OCI-LY1 (cell line): Measurements from ENCODE around the gene SPATA33.

ENCODE experiments used
- H2AFZ ChIP-seq: fragments of 200-600 bp; sonication (generic), shearing (Covaris generic); 2 replicates; pipeline ENCODE4 v1.6.0; 2014; ENCODE audit warnings: antibody characterized with exemption, mild to moderate bottlenecking, low read length
- H3F3A ChIP-seq: fragments of 200-600 bp; sonication (generic), shearing (Covaris generic); 2 replicates; pipeline ENCODE4 v1.6.0; 2014; ENCODE audit warnings: mild to moderate bottlenecking, antibody characterized with exemption, low read length, moderate library complexity; ENCODE audit not compliant: insufficient read depth
- H3K27ac ChIP-seq: fragments of 200-600 bp; sonication (generic); 2 replicates; pipeline ENCODE4 v1.5.1; 2014; ENCODE audit warnings: low read length, mixed run types, mild to moderate bottlenecking, low read depth; ENCODE audit not compliant: poor library complexity, severe bottlenecking
- H3K27me3 ChIP-seq: fragments of 200-600 bp; sonication (generic); 2 replicates; pipeline ENCODE4 v1.6.0; 2014; ENCODE audit warnings: antibody characterized with exemption, mild to moderate bottlenecking, low read length, moderate library complexity; ENCODE audit not compliant: insufficient read depth
- H3K36me3 ChIP-seq: fragments of 200-600 bp; sonication (generic); 2 replicates; pipeline ENCODE4 v1.6.1; 2014; ENCODE audit warnings: mild to moderate bottlenecking, antibody characterized with exemption, low read length, moderate library complexity, mixed read lengths; ENCODE audit not compliant: insufficient read depth
- H3K4me1 ChIP-seq: fragments of 200-600 bp; sonication (generic); 2 replicates; pipeline ENCODE4 v1.5.1; 2014; ENCODE audit warnings: mild to moderate bottlenecking, low read length, moderate library complexity; ENCODE audit not compliant: insufficient read depth, severe bottlenecking
- H3K4me2 ChIP-seq: fragments of 200-600 bp; sonication (generic), shearing (Covaris generic); 2 replicates; pipeline ENCODE4 v1.6.1; 2014; ENCODE audit warnings: low read length
- H3K4me3 ChIP-seq: fragments of 200-600 bp; sonication (generic); 2 replicates; pipeline ENCODE4 v1.5.1; 2014; ENCODE audit warnings: low read length, low read depth, mild to moderate bottlenecking, mixed read lengths; ENCODE audit not compliant: poor library complexity, severe bottlenecking
- H3K79me2 ChIP-seq: fragments of 200-600 bp; shearing (Covaris generic); 2 replicates; pipeline ENCODE4 v1.6.1; 2016; ENCODE audit warnings: mixed run types, low read length, mixed read lengths; ENCODE audit not compliant: insufficient read depth
- H3K9ac ChIP-seq: fragments of 200-600 bp; sonication (generic), shearing (Covaris generic); 2 replicates; pipeline ENCODE4 v1.6.1; 2014; ENCODE audit warnings: mild to moderate bottlenecking, low read length, mixed read lengths
- H3K9me2 ChIP-seq: fragments of 200-600 bp; sonication (generic), shearing (Covaris generic); 2 replicates; pipeline ENCODE4 v1.6.1; 2014; ENCODE audit warnings: low read depth, mild to moderate bottlenecking, low read length, mixed read lengths
- H3K9me3 ChIP-seq: fragments of 200-600 bp; shearing (Covaris generic); 2 replicates; pipeline ENCODE4 v1.6.1; 2014; ENCODE audit warnings: low read length, mixed read lengths
- H4K20me1 ChIP-seq: fragments of 200-600 bp; sonication (generic), shearing (Covaris generic); 2 replicates; pipeline ENCODE4 v1.6.0; 2016; ENCODE audit warnings: mild to moderate bottlenecking, low read length; ENCODE audit not compliant: insufficient read depth
- EZH2 ChIP-seq: fragments of 200-600 bp; sonication (generic), shearing (Covaris generic); IDR thresholded peaks from 2 replicates; pipeline ENCODE4 v1.8.0; 2017; ENCODE audit warnings: borderline replicate concordance, mixed run types, mild to moderate bottlenecking, antibody characterized with exemption, low read length, moderate library complexity, mixed read lengths
- TF ChIP-seq, protein P1 (sequence below): fragments of 200-600 bp; sonication (generic), shearing (Covaris generic); IDR thresholded peaks from 2 replicates; pipeline ENCODE4 v1.5.1; 2017; ENCODE audit warnings: mild to moderate bottlenecking, antibody characterized with exemption, low read length, moderate library complexity, mixed read lengths

Gene SPATA33

DNA sequence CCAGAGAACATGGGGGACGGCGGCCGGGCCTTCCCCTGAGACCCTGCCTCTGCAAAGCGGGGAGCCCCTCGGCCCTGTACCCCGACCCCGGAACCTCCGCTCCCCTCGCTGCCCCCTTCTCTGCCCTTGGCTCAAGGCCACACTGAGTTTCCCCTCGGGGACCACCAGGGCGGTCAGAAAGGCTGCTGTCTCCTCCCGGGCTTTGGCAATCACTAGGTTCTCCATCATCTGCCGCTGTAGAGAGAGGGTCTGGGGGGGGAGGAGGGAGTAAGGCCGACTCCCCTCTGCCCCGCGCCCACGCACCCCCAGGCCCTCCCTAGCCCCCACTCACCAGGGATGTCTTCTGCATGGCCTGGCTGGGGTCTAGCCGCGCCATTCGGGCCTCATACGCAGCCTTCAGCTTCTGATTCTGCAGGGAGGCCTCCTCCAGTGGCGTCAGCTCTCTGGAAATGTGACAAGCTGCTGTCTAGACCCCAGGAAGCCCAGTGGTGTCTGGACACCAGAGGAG is 54.7 kb downstream of the SPATA33 start:
- H4K20me1 ChIP-seq = no peaks in the 10 kb centered on the region
- H3K9ac ChIP-seq = peak overlapping the region; percentile 98
- H2AFZ ChIP-seq = no peak overlapping the region
- no peak overlapping the region for H3K27ac ChIP-seq
- H3K4me1 ChIP-seq = peaks cover 8% of the 10 kb centered on the region
- no peaks in the 10 kb centered on the region for H3F3A ChIP-seq
- peaks cover 30% of the 10 kb centered on the region for H3K36me3 ChIP-seq
- TF ChIP-seq, protein P1, sequence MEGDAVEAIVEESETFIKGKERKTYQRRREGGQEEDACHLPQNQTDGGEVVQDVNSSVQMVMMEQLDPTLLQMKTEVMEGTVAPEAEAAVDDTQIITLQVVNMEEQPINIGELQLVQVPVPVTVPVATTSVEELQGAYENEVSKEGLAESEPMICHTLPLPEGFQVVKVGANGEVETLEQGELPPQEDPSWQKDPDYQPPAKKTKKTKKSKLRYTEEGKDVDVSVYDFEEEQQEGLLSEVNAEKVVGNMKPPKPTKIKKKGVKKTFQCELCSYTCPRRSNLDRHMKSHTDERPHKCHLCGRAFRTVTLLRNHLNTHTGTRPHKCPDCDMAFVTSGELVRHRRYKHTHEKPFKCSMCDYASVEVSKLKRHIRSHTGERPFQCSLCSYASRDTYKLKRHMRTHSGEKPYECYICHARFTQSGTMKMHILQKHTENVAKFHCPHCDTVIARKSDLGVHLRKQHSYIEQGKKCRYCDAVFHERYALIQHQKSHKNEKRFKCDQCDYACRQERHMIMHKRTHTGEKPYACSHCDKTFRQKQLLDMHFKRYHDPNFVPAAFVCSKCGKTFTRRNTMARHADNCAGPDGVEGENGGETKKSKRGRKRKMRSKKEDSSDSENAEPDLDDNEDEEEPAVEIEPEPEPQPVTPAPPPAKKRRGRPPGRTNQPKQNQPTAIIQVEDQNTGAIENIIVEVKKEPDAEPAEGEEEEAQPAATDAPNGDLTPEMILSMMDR = no peak
- no peak for TF ChIP-seq EZH2
- no peaks in the 10 kb centered on the region for H3K9me2 ChIP-seq
- 0 out of 2 replicates have a peak, but pooled peaks cover 5% of the 10 kb centered on the region for H3K27me3 ChIP-seq
- H3K79me2 ChIP-seq = no peaks in the 10 kb centered on the region
- peak overlapping the region; percentile 99 for H3K4me3 ChIP-seq
- H3K4me2 ChIP-seq = peak overlapping the region; percentile 87
- H3K9me3 ChIP-seq = no peaks in the 10 kb centered on the region

DNA sequence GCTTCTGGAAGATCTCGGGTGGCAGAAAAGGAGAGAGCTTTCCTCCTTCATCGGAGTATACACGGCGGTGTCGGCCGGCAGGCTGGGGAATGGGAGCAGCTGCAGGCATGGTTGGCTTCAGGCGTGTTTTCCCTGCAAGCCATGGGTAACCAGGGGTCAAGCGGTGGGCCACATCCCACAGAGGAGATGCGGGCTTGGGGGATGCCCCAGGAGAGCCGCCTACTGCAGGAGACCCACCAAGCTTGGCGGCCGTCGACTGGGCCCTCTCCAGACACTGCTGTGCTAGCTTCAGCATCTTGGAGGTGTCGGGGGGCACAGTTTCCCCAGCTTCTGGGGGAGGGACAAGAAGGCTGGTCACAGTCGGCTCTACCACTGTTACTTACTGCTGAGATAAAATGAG is 58.9 kb downstream of the SPATA33 start:
- 0 out of 2 replicates have a peak, but pooled peaks cover 2% of the 10 kb centered on the region for H3F3A ChIP-seq
- H3K4me3 ChIP-seq = no peak overlapping the region
- no peaks in the 10 kb centered on the region for H3K9me2 ChIP-seq
- H3K36me3 ChIP-seq = peaks cover 41% of the 10 kb centered on the region
- H3K9ac ChIP-seq = no peak overlapping the region
- H3K9me3 ChIP-seq = no peaks in the 10 kb centered on the region
- no peaks in the 10 kb centered on the region for H3K27me3 ChIP-seq
- H3K4me2 ChIP-seq = no peak overlapping the region
- no peaks in the 10 kb centered on the region for H3K79me2 ChIP-seq
- H3K4me1 ChIP-seq = peaks cover 17% of the 10 kb centered on the region
- no peak overlapping the region for H3K27ac ChIP-seq
- H2AFZ ChIP-seq = no peak overlapping the region
- TF ChIP-seq EZH2 = no peak
- TF ChIP-seq, protein P1 = no peak
- H4K20me1 ChIP-seq = no peaks in the 10 kb centered on the region

DNA sequence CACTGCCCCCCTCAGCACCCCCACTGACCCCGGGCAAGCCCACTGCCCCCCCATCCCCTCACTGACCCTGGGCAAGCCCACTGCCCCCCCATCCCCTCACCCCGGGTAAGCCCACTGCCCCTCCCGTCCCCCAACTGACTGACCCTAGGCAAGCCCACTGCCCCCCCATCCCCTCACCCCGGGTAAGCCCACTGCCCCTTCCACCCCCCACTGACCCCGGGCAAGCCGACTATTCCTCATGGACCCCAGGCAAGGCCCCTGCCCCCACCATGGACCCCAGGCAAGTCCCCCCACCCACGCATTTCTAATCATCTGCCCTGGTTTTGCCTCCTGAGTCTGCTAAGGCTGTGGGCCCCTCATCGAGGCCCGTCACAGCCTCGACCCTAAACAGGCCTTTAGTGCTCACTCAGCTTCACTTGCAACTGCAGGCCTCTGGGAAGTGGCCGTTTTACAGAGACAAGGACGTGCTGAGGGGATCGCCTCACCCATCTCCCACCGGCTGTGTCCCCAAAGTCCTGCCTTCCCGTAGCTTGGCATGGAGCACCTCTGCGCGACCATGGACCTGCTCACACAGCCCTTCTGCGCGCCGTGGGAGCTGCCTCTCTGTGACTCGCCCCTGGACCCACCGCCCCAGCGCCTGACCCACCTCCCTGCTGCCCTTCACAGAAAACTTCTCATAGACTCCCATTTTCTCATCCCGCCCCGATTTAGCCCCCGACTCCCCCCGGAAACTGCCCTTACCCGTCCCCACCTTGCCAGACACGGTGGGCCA is 59.5 kb downstream of the SPATA33 start:
- no peaks in the 10 kb centered on the region for H3K9me2 ChIP-seq
- H3K27me3 ChIP-seq = no peaks in the 10 kb centered on the region
- TF ChIP-seq EZH2 = no peak
- TF ChIP-seq, protein P1 = no peak
- no peak overlapping the region for H3K4me3 ChIP-seq
- no peaks in the 10 kb centered on the region for H3K9me3 ChIP-seq
- H3K79me2 ChIP-seq = no peaks in the 10 kb centered on the region
- no peak overlapping the region for H3K27ac ChIP-seq
- no peak overlapping the region for H3K9ac ChIP-seq
- peaks cover 41% of the 10 kb centered on the region for H3K36me3 ChIP-seq
- 0 out of 2 replicates have a peak, but pooled peaks cover 2% of the 10 kb centered on the region for H3F3A ChIP-seq
- no peak overlapping the region for H2AFZ ChIP-seq
- H3K4me1 ChIP-seq = peaks cover 17% of the 10 kb centered on the region
- H3K4me2 ChIP-seq = no peak overlapping the region
- H4K20me1 ChIP-seq = no peaks in the 10 kb centered on the region
